ENCODE results near the gene DPPA3.

DNA sequence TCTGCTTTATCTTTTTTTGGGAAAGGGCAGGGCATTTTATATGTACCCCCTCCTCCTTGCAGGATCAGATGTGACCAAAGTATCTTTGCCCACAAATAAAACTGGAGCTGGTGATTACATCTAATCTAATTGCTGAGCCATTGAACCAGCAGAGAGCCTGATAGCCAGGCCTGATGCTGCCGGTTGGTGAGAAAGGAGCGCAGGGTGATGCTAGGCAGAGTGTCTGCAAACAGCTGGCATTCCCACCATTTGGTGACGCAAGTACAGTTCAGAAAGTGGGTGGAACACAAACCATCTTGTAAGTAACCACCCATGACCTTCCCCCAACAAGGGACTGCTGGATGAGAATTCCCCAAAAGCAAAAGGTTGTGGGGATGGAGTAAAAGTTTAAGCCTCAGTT, 12.7 kb downstream of the DPPA3 start:
- TF ChIP-seq POLR2A (conservative IDR thresholded peaks at IDR 0.05) (no peak), ZNF3 (CRISPR knock-in tag; IDR thresholded peaks at IDR 0.05) (no peak)

All from K562 (cell line).